Activated gamma-delta T cell treated with Interleukin-2 at 50 U/mL for 16 hours (primary cell): ENCODE data around the gene CCDC138.
A peak's percentile ranks its signal among the peaks of the same experiment; 100 is the strongest.
"Not testable (repeated sequence)": the region's sequence is repeated elsewhere in the genome, so short reads cannot be mapped to it uniquely, and the experiment has no call there.

ENCODE experiments used
- DNase-seq: peaks from one replicate; pipeline ENCODE4 v3.0.0-alpha.2; 2020

The CCDC138 gene

GRCh38 chr2:108786354-108787215 lies at the start of gene CCDC138:
Gene CCDC138, plus strand, starts transcription at chr2:108786771. Its CDS starts 52 bp downstream, at chr2:108786823.
- DNase-seq, result peak; percentile 91

- not testable (repeated sequence) for DNase-seq
Observed at GRCh38 chr2:108757973-108758372, 28.6 kb upstream of the CCDC138 start.

GRCh38 chr2:108762618-108763017 lies 24.0 kb upstream of the CCDC138 start:
- not testable (repeated sequence) for DNase-seq

- DNase-seq, result not testable (repeated sequence)
Observed at GRCh38 chr2:108766671-108767070, 19.9 kb upstream of the CCDC138 start.

GRCh38 chr2:108767859-108768258 lies 18.7 kb upstream of the CCDC138 start:
- DNase-seq, result not testable (repeated sequence)

- DNase-seq, result no peak
Observed at GRCh38 chr2:108776475-108776874, 10.1 kb upstream of the CCDC138 start.

GRCh38 chr2:108778857-108779256 lies 7.7 kb upstream of the CCDC138 start:
- no peak for DNase-seq

GRCh38 chr2:108786008-108786353 lies 590 bp upstream of the CCDC138 start:
- no peak for DNase-seq

- no peak for DNase-seq
Observed at GRCh38 chr2:108787216-108787541, 608 bp downstream of the CCDC138 start.

- DNase-seq, result no peak
Observed at GRCh38 chr2:108803045-108803736, 16.6 kb downstream of the CCDC138 start.

- no peak for DNase-seq
Observed at GRCh38 chr2:108805032-108805431, 18.5 kb downstream of the CCDC138 start.

GRCh38 chr2:108805782-108806181 lies 19.2 kb downstream of the CCDC138 start:
- no peak for DNase-seq

- DNase-seq, result no peak
Observed at GRCh38 chr2:108806371-108807113, 20.0 kb downstream of the CCDC138 start.

- DNase-seq, result no peak
Observed at GRCh38 chr2:108809936-108810335, 23.4 kb downstream of the CCDC138 start.

GRCh38 chr2:108810993-108811957 lies 24.7 kb downstream of the CCDC138 start:
- DNase-seq, result no peak

- no peak for DNase-seq
Observed at GRCh38 chr2:108813732-108814131, 27.2 kb downstream of the CCDC138 start.

- DNase-seq, result no peak
Observed at GRCh38 chr2:108820482-108820881, 33.9 kb downstream of the CCDC138 start.

GRCh38 chr2:108823286-108823685 lies 36.7 kb downstream of the CCDC138 start:
- no peak for DNase-seq

GRCh38 chr2:108824316-108825070 lies 37.9 kb downstream of the CCDC138 start:
- DNase-seq, result no peak

GRCh38 chr2:108825254-108825653 lies 38.7 kb downstream of the CCDC138 start:
- DNase-seq, result no peak

- no peak for DNase-seq
Observed at GRCh38 chr2:108825736-108826135, 39.2 kb downstream of the CCDC138 start.
